ENCODE measurements around the gene PDZRN3. TPM values are rescaled to one million over a fixed set of nuclear protein-coding genes. Genes with fewer than 3 reads are reported as not detected.

PDZRN3 gene
- total and polyA plus RNA-seq, 2 of the 13 experiments (the other 11 are each of a cell fraction or from before 2014, with no cell fraction given): not detected

GRCh38 chr3:73568371-73568862 is 56.3 kb downstream of the PDZRN3 start:
- WGBS (ENCODE audit: low lambda C conversion rate): 79% methylated on average over 5 of the region's 5 CpGs

More at GRCh38 chr3:73568371-73568862, 56.3 kb downstream of the PDZRN3 start:
- peaks cover 0 to 10% of the 10 kb centered on the region in 2 experiments; a peak in 2 of 5 replicates for H3K27me3 ChIP-seq (ENCODE audit: control insufficient read depth in 1 of 2, insufficient read depth in 2 of 2, low read length in 2 of 2)
- H3K27ac ChIP-seq (ENCODE audit: extremely low read length, insufficient read depth, low read length): no peak overlapping the region
- no peak overlapping the region for H3K4me3 ChIP-seq (replicated peaks in 1 of 3; ENCODE audit: insufficient read depth in 1 of 3, low read depth in 2 of 3, low read length in 3 of 3)
- TF ChIP-seq AKNA (CRISPR knock-in tag; IDR thresholded peaks at IDR 0.05; ENCODE audit: borderline replicate concordance): no peak
- TF ChIP-seq MYPOP (CRISPR knock-in tag; IDR thresholded peaks at IDR 0.05): no peak
- TF ChIP-seq ZNF143 (CRISPR knock-in tag; IDR thresholded peaks at IDR 0.05): no peak
- TF ChIP-seq ZNF646 (CRISPR knock-in tag; IDR thresholded peaks at IDR 0.05): no peak
- no peak for TF ChIP-seq CREM (IDR thresholded peaks at IDR 0.05)
- TF ChIP-seq CREM (CRISPR knock-in tag; IDR thresholded peaks at IDR 0.05): no peak
- no peak for TF ChIP-seq ZNF775 (CRISPR knock-in tag; IDR thresholded peaks at IDR 0.05; ENCODE audit: borderline replicate concordance)
- TF ChIP-seq KDM1A (CRISPR knock-in tag; IDR thresholded peaks at IDR 0.05): no peak
- TF ChIP-seq PHF8 (CRISPR knock-in tag; IDR thresholded peaks at IDR 0.05): no peak
- TF ChIP-seq POGK (CRISPR knock-in tag; conservative IDR thresholded peaks at IDR 0.05): no peak
- TF ChIP-seq FLYWCH1 (CRISPR knock-in tag; IDR thresholded peaks at IDR 0.05): no peak
- no peaks in the 10 kb centered on the region for H3K9me3 ChIP-seq (ENCODE audit: low read length)
- H3K4me1 ChIP-seq (ENCODE audit: insufficient read depth, low read length): peaks cover 24% of the 10 kb centered on the region
- no peaks in the 10 kb centered on the region for H3K36me3 ChIP-seq (replicated peaks in 1 of 2; ENCODE audit: control insufficient read depth in 1 of 2, insufficient read depth in 2 of 2, low read length in 2 of 2)
- intact Hi-C loops (cut with micrococcal nuclease; ENCODE audit: unreplicated experiment) (no loop called here), in situ Hi-C loops (cut with HindIII; ENCODE audit: extremely low pct_ligation_motif_present, low pct_unique_long_range_greater_than_20kb) (no loop called here)
- H3K9ac ChIP-seq (ENCODE audit: insufficient read depth, low read depth, low read length): no peak overlapping the region
- H3K4me2 ChIP-seq (ENCODE audit: low read depth, low read length): no peak overlapping the region
- ChIA-PET POLR2A (no interaction called here), CTCF (ENCODE audit: low intra/inter-chr PET ratio, low total read pairs) (no interaction called here)
- BruUV-seq (replicated peaks): no TSS peak
- no peaks in the 10 kb centered on the region for H3K79me2 ChIP-seq (ENCODE audit: insufficient read depth, low read length)
- FAIRE-seq (no peak), DNase-seq (ENCODE audit: low spot score) (no peak), ATAC-seq (no peak)
- no peaks in the 10 kb centered on the region for H4K20me1 ChIP-seq (ENCODE audit: insufficient read depth, low read length)
- no peak overlapping the region for H2AFZ ChIP-seq (ENCODE audit: low read length)

Measured in HepG2 (cell line).